T1000 (cell line): Measurements from ENCODE around the gene MSL2.
"Not testable (repeated sequence)": the region's sequence is repeated elsewhere in the genome, so short reads cannot be mapped to it uniquely, and the experiment has no call there.

Experiments used
- DNase-seq: peaks from one replicate; lab custom pipeline; 2025; ENCODE audit warnings: mixed read lengths; lab: John Stamatoyannopoulos, UW

MSL2 gene

DNA sequence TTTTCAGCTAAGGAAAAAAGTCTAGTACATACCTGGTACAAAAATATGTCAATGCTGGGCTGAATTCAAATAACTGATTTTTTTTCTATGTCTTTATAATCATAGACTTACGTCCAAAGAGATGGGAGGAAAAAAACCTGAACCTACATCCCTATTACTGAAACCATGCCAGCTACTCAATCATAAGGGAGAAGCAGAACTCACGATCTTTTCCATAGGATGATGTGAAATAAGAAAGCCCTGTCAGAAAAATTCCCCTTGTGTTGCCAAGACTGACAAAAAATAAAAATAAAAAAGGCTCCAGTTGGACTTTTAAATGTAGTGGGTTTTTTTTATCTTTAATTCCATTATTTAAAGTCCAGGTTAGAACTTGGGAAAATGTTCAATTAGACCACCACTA lies 3.3 kb downstream of the MSL2 start:
- DNase-seq = no peak

- DNase-seq = not testable (repeated sequence)
Observed at GRCh38 chr3:136192195-136192594, 3.9 kb downstream of the MSL2 start.

GRCh38 chr3:136189859-136190617 lies 6.1 kb downstream of the MSL2 start:
- DNase-seq = no peak

GRCh38 chr3:136189043-136189442 lies 7.1 kb downstream of the MSL2 start:
- DNase-seq = no peak

GRCh38 chr3:136187868-136188267 lies 8.3 kb downstream of the MSL2 start:
- no peak for DNase-seq

DNA sequence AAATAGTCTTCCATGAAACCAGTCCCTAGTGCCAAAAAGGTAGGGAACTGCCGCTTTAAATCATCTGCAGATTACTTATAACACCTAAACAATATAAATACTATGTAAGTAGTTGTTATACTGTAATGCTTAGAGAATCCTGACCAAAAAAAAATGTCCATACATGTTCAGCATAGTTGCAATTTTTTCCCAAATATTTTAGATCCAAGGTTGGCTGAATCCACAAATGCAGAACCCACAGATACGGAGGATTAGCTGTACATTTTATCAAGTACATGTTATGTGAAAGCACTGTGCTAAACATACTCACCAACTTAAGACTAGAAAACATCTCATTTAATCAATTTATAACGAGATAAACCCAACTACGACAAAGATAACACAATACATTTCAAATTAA lies 9.3 kb downstream of the MSL2 start:
- DNase-seq = no peak

DNA sequence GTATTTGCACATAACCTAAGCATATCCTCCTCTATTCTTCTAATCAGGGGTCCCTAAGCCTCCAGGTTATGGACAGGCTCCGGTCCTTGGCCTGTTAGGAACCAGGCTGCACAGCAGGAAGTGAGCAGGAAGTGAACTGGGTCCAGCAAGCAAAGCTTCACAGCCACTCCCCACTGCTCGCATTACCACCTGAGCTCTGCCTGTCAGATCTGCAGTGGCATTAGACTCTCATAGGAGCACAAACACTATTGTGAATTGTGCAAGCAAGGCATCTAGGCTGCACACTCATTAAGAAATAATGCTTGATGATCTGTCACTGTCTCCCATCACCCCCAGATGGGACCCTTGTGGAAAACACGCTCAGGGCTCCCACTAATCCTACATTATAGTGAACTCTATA lies 9.8 kb downstream of the MSL2 start:
- no peak for DNase-seq

- no peak for DNase-seq
Observed at GRCh38 chr3:136184703-136185102, 11.4 kb downstream of the MSL2 start.

DNA sequence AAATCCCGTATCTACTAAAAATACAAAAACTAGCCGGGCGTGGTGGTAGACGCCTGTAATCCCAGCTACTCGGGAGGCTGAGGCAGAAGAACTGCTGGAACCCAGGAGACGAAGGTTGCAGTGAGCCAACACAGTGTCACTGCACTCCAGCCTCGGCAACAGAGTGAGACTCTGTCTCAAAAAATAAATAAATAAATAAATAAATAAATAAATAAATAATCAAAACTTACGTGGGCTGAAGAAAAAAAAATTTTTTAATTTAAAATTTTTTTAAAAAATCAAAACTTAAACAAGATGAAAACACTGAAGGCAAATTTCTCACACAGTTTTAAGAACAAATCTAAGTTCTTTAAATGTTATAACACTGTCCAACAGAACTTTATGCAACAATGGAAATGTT lies 14.4 kb downstream of the MSL2 start:
- no peak for DNase-seq

DNA sequence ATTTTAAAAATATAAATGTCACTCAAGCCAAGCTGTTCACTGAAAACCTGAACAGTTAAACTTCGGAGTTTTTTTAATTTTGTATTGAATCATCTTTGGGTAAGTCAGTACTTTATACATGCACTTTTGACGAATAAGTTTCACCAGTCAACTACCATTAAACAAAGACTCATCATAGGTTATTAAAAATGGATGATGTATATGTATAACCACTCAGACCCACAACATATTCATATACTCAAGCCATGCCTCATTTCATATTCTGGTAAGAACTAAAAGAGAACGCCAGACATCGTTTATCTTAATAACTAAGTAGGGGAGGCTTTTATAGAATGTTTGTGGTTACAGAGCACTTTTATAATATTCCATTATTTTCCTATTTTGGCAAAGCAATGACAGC lies 18.3 kb downstream of the MSL2 start:
- no peak for DNase-seq

DNA sequence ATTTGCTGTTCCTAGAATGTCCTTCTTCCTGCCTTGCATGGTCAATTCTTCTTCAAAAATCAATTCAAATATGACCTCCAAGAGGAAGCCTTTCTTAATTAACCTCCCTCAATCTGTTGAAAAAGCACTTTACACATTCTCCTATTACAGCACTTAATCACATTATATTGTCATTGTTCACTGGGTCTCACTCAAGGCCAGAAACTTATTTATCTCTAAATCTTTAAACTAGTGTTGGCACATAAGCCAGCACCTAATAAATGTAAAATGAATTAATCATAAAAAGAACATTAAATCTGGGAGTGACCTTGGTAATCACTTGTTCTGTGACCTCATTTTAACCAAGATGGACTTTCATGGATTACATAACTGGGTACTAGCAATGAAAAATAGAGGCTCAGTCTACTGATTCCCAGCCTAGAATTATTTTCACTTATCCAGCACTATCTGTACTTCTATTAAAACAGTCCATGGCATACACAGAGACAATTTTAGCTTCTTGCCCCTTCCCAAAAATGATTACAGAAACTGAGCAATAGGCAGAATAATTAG lies 22.1 kb downstream of the MSL2 start:
- DNase-seq = no peak

- DNase-seq = no peak
Observed at GRCh38 chr3:136171097-136171542, 25.0 kb downstream of the MSL2 start.

GRCh38 chr3:136168236-136168635 lies 27.9 kb downstream of the MSL2 start:
- not testable (repeated sequence) for DNase-seq

DNA sequence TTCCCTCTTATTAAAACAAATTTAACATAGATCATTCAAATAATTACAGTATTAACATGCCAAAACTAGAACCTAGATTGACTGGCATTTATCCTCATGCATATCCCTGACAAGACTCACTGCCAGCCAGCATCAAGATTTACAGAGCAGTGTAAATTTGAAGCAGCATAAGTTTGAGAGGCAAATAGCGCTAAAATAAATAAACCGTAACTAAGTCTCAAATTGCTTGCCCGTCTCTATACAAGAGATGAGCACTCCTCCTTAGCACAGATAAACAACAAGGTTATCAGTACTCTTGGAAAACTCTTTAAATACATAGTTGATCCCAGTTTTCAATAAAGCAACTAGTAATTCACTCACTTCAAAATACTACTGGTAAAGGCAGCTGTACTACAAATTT lies 29.6 kb downstream of the MSL2 start:
- DNase-seq = no peak

- not testable (repeated sequence) for DNase-seq
Observed at GRCh38 chr3:136163607-136164006, 32.5 kb downstream of the MSL2 start.

DNA sequence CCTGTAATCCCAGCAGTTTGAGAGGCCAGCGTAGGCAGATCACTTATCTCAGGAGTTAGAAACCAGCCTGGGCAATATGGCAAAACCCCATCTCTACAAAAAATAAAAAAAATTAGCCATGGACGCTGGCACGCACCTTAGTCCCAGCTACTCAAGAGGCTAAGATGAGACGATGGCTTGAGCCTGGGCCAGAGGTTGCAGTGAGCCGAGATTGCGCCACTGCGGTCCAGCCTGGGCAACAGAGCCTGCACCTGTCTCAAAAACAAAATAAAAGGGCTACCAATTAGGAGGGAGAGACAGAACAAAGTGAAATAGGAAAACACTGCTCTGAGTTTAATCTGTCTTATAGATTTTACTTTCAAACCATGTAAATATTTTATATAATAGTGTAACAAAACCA lies 33.8 kb downstream of the MSL2 start:
- no peak for DNase-seq

DNA sequence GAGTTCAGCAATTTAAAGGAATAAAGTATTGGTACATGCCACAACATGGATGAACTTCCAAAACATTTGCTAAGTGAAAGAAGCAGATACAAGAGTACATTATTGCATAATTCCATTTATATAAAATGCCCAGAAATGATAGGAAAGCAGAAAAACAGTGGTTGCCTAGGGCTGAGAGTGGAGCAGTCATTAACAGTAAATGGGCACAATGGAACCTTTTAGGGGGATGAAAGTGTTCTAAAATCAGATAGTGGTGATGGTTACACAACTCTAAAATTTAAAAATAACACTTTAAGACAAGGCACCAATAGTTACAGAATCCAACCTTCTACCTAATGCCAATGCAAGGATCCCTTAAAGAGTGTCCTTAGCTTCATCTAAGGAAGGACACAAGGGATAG lies 34.6 kb downstream of the MSL2 start:
- no peak for DNase-seq

- no peak for DNase-seq
Observed at GRCh38 chr3:136152963-136153362, 43.2 kb downstream of the MSL2 start.

GRCh38 chr3:136152176-136152843 lies 43.8 kb downstream of the MSL2 start:
- DNase-seq = no peak

- DNase-seq = no peak
Observed at GRCh38 chr3:136151219-136151618, 44.9 kb downstream of the MSL2 start.

DNA sequence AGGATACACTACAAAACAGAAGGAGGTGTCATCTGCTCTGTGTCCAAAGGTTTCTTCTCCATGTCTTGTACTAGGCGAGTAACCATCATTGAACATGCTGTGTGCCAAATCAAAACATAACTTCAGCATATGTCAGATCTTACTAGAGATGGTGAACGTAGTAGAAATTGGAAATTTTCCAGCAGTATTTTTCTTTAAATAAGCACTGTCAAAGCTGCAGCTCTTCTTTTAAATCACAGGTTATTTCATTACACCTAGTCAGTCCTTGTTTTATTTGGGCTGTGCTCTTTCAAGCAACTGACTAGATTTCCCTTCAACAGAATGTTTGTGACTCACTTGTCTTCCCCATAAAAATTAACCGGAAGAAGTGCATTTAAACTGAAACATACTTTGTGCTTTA lies 46.5 kb downstream of the MSL2 start:
- no peak for DNase-seq

- no peak for DNase-seq
Observed at GRCh38 chr3:136146981-136147729, 49.0 kb downstream of the MSL2 start.

DNA sequence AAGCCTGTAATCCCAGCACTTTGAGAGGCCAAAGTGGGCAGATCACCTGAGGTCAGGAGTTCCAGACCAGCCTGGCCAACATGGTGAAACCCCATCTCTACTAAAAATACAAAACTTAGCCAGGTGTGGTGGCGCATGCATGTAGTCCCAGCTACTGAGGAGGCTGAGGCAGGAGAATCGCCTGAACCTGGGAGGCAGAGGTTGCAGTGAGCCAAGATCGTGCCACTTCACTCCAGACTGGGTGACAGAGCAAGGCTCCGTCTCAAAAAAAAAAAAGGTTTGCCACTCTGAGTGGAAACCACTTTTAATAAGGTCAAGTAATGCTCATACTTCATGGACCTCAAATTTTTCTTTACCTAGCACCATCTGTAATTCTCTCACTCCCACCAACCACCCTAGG lies 51.7 kb downstream of the MSL2 start:
- DNase-seq = not testable (repeated sequence)
